CD4-positive, alpha-beta T cell treated with Interferon alpha-2 for 1 hour (primary cell): ENCODE data around the gene GTF2F1.
"Not testable (repeated sequence)": the region's sequence is repeated elsewhere in the genome, so short reads cannot be mapped to it uniquely, and the experiment has no call there.

Experiments used
- DNase-seq, 2 donors: peaks; one replicate each; pipeline ENCODE4 v3.0.0-alpha.2; 2020 to 2022

Gene GTF2F1

DNA sequence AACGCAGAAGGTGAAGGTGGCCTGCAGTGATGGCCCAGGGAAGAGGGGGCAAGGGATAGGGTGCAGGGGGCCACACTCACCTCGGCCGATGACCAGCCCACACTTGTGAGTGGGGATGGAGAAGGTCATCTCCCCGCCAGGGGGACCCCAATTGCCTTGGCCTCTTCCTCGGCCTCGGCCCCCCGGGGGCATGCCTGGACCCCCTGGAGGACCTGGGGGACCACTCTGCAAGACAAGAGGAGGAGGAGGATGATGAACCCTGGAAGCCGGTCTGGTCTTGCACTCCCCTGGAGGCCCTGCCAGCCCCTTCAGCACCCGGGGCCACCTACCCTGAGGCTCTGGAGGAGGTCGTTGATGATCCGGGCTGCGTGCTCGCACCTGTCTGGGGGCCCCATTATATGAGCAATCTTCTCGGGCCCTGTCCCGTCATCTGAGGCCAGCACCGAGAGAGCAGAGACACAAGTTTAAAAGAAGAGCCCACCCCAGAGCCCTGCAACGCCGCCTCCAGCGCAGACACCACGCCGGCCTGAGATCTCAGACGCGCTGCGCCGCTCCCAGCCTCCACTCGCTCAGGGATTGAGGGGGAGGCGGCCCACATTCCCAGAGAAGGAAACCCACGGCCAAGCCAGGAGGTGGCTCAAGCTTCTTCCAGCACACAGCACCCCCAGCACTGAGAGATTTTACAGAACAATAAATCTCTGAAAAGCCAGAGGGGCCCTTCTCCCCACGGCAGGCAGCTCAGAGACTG is 23.9 kb upstream of the GTF2F1 start:
- no peak for DNase-seq

GRCh38 chr19:6415591-6416190 is 22.7 kb upstream of the GTF2F1 start:
- no peak for DNase-seq

DNA sequence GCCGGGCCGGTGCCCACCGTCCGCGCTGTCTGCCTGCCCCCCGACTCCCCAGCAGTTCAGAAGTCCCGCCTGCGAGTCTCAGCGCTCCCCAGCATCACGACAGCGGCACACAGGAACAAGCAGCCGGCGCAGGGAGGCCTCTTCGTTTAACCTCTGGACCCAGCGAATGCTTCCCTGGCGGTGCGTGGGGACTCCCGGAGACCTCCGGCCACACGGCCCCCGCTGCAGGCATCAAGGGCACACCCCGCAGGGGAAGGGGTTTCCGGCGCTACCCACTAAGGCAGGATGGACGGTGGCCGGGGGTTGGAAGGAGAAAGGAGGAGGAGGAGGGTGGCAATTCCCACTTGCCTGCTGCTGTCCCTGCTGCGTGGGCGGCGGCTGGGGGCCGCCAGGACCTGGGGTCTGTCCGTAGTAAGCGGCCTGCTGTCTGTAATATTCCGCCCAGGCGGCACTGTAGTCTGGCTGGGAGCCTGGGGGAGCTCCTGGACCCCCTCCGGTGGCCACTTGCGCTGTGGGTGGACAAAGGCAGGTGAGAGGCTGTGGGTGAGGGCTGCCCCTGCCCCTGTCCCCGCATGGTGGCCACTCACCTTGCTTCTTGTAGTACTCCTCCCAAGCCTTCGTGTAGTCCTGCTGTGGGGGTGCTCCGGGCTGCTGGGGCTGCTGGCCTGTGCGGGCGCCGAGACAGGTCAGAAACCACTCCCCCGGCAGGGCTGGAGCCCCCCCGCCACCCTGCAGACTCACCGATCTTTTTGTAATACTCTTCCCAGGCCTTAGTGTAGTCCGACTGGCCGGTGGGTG is 22.0 kb upstream of the GTF2F1 start:
- no peak for DNase-seq

- no peak for DNase-seq
Measured at GRCh38 chr19:6413721-6414643, 21.0 kb upstream of the GTF2F1 start.

- no peak for DNase-seq
Measured at GRCh38 chr19:6413291-6413690, 20.3 kb upstream of the GTF2F1 start.

GRCh38 chr19:6412447-6413091 is 19.6 kb upstream of the GTF2F1 start:
- DNase-seq: peak; percentile 44 to 61

- no peak for DNase-seq
Measured at GRCh38 chr19:6412061-6412446, 19.1 kb upstream of the GTF2F1 start.

DNA sequence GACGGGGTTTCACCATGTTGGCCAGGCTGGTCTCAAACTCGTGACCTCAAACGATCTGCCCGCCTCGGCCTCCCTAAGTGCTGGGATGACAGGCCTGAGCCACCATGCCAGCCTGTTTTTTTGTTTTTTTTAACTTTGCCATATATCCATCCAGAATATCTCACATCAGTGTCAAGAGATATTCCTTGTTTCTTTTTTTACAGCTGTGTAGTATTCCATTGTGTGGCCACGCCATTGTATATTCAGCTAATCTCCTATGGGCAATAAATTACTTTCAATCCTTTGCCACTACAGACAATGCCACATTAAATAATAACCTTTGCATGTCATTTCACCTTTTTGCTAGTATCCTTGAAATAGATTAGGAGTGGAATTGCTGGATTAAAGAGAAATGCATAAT is 16.4 kb upstream of the GTF2F1 start:
- no peak for DNase-seq

- no peak for DNase-seq
Measured at GRCh38 chr19:6406401-6406800, 13.4 kb upstream of the GTF2F1 start.

DNA sequence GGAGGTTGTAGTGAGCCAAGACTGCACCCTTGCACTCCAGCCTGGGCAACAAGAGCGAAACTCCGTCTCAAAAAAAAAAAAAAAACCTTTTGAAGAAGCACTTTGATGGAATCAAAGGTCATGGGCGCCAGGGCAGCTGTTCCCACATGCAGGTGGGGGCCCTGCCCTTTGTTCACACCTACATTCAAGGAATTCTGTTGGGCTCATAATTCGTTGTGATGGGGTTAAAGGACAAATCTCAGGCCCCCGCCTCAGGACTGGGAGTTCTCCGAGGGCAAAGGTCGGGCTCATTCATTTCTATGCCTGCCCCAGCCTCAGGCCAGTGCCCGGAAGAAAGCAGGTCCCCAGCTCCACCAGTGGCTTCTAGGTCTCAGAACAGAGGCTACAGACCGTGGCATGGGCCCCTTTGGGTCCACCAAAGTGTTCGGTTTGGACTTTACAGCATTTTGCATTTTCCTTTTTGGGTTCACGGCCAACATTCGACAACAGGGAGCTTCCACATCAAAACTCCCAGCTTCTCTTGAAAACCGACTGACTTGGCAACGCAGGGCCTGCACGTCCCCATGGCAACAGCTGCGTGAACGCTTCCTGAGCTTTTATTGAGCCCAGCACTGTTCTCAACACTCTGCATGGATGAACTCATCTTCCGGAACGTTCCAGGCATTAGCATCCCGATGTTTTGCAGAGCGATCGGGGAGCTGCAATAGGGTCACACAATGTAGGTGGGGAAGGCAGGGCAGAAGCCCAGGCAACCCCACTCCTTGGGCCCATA is 10.1 kb upstream of the GTF2F1 start:
- no peak for DNase-seq

- DNase-seq: no peak
Measured at GRCh38 chr19:6402058-6402457, 9.1 kb upstream of the GTF2F1 start.

GRCh38 chr19:6400062-6400944 is 7.3 kb upstream of the GTF2F1 start:
- DNase-seq: not testable (repeated sequence)

DNA sequence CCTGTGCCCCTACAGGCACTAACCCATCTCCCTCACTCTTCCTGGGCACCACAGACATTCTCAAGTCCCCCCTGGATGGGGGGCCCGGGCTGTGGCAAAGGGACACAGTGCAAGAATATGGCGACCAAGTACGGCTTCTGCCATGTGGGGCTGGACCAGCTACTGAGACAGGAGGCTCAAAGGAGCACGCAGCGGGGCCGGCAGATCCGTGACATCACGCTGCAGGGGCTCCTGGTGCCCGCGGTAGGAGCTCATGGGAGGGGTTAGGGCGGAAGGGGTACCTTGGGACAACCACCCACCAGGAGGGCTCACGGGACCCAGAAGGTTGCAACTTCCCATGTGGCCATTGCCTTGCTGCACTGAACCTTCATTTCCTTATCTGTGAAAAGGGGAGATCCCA is 3.3 kb upstream of the GTF2F1 start:
- DNase-seq: no peak

- DNase-seq: no peak
Measured at GRCh38 chr19:6394831-6395230, 1.9 kb upstream of the GTF2F1 start.

DNA sequence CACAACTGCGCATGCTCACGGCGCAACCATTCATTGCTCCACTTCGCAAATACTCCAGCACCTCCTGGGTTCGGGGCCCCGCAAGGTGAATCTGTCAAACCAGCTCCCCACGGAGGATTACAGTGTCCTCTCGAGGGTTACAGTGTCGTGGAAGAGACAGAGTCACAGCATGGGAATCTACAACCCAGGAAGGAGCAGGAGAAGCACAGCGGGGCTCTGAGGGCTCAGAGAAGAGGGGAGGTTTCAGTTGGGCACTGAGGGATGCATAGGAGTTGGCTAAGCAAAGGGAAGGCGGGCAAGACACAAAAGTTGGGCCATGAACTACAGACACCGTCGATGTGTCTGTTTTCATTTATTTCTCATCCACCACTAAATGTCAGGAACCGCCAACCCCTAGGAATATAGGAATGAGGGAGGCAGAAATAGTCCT is 1.0 kb upstream of the GTF2F1 start:
- DNase-seq: peak; percentile 76 to 78

GRCh38 chr19:6392221-6393073 is 517 bp downstream of the GTF2F1 start:
- peak in 1 of 2 donors; percentile 27 for DNase-seq

- no peak for DNase-seq
Measured at GRCh38 chr19:6387372-6387771, 5.6 kb downstream of the GTF2F1 start.

GRCh38 chr19:6384381-6384780 is 8.6 kb downstream of the GTF2F1 start:
- no peak for DNase-seq

- DNase-seq: no peak
Measured at GRCh38 chr19:6383188-6383587, 9.8 kb downstream of the GTF2F1 start.
